Stimulated activated CD8-positive, alpha-beta memory T cell treated with anti-CD3 and anti-CD28 coated beads, Interleukin-12 subunit alpha, Interleukin-12 subunit beta, amount 100 ng/mL, for 4 hours (primary cell): Measurements from ENCODE around the gene GALNT9.

Experiments used
- DNase-seq: peaks from one replicate; pipeline ENCODE4 v3.0.0-alpha.2; 2020; ENCODE audit warnings: low read depth

The GALNT9 gene

GRCh38 chr12:132180648-132181546 lies 148.5 kb downstream of the GALNT9 start:
- DNase-seq = no peak

DNA sequence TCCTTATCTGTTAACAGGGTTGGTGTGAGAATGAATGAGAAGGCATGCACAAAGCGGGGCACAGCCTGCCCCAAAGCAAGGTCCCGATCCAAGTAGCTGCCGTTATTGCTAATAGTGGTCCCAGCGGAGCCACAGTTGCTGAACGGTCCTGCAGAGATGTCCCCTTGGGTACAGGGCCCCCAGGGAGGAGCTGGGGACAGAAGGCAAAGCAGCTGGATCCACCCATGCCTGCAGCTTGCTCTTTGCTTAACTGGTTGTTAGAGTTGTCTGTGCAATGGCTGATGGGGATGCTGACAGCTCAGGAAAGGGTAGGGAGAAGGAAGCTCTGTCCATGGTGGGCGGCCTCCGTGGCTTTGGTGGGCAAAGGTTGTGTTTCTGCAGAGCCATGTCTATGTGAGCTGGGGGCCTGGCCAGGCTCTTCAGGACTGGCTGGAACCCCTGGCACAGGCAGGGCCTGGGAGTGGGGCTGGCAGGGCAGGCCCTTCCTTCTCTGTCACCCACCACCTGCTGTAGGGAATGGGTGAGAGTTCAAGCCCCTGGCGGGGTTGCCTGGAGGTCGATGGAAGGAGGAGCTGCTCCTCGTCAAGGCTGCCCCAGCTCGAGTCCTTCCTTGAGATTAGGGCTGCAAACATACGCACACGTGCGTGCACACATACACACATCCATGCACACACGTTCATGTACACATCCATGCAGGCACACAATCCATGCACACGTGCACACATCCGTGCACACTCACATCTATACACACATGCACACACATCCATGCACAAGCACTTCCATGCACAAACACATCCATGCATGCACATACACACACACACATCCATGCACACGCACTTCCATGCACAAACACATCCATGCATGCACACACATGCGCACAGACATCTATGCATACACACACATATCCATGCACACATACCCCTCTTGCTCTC lies 149.7 kb downstream of the GALNT9 start:
- no peak for DNase-seq

DNA sequence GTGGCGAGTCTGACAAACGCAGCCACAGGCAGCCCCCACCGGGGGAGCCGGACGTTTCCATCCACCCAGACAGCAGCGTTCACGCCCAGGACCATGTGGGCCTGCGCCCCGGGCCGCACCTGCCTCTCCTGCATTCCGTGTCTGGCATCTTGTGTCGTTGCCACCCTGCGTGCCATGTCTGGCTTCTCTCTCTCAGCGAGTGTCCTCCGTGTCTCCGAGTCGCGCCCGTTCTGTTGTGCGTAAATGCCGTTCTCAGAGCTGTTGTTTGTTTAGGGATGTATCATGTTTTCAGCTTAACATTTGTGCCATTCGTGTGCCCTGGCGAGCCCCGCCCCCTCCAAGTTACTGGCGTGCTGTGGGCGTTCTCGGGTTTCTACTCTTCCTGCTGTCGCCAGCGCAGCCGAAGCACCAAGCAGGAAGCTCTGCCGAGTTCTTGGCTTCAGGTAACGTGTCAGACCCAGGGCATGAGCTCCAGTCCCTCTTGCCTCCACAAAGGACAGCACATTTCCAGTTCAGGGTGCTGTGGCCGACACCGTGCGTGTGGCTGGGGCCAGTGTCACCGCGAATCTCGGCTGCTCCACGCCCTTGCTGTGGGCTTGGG lies 150.5 kb downstream of the GALNT9 start:
- no peak for DNase-seq

- no peak for DNase-seq
These were observed 151.1 kb downstream of the GALNT9 start for GRCh38 chr12:132178316-132178715.

- no peak for DNase-seq
These were observed 152.4 kb downstream of the GALNT9 start for GRCh38 chr12:132176920-132177551.

- DNase-seq = no peak
These were observed 152.9 kb downstream of the GALNT9 start for GRCh38 chr12:132176385-132176919.

- DNase-seq = no peak
These were observed 153.6 kb downstream of the GALNT9 start for GRCh38 chr12:132175496-132176384.

GRCh38 chr12:132174839-132175490 lies 154.4 kb downstream of the GALNT9 start:
- no peak for DNase-seq

DNA sequence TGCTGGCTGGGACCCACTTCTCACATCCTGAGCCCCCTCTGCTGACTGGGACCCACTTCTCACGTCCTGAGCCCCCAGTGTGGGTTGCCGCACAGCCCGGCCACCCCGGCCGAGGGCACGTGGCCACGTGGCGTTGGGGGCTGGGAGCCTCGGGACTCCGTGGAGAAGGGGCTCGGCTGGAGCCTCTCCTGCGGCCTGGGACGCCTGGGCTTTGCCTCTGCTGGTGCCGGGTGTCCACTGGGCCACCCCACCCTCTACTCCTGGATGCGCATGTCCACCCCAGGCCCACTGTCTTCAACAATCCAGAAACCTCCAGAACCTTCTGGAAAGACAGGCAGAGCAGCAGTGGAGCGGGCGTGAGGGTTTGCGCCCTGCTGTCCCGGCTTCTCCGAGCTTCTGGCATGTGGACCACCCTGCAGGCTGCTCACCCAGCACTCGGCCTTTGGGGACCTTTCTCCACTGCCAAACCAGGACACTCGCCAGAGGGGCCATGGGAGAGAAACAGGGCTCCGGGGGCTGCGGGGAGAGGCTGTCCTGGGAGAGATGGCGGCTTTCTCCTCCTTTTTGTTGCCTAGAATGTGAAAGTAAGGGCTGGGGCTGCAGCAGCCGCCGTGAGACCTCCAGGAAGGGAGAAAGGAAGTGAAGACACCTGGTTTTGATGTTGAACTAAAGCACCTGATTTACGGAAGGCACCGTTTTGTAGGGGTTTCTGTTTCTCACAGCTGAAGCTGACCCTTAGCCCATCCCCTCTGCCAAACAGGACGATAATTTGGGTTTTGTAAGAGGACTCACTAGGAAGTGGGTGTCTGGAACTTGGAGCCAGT lies 155.2 kb downstream of the GALNT9 start:
- no peak for DNase-seq

GRCh38 chr12:132173135-132174014 lies 156.0 kb downstream of the GALNT9 start:
- no peak for DNase-seq

GRCh38 chr12:132172619-132173018 lies 156.8 kb downstream of the GALNT9 start:
- DNase-seq = no peak

DNA sequence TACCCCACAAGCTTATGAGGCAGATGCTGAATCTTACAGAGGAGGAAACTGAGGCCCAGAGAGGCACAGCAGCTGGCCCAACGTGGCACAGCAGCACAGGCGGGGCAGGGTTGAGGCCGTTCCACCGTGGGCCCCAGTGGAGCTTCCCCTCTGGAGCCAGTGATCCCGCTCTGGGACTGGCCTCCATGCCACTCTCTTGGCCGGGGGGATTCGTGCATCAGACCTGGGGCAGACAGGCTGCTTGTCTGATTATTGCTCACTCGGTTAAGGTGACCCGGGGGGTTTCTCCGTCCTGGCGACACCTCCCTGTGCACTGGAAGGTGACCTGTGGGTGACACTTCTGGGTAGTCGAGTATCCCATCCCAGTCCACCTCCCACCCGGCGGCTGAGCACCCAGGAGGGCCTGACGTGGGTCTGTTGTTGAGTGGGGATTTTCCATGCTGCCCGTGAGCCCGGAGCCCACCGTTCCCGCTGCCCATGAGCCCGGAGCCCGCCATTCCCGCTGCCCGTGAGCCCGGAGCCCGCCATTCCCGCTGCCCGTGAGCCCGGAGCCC lies 157.3 kb downstream of the GALNT9 start:
- no peak for DNase-seq

DNA sequence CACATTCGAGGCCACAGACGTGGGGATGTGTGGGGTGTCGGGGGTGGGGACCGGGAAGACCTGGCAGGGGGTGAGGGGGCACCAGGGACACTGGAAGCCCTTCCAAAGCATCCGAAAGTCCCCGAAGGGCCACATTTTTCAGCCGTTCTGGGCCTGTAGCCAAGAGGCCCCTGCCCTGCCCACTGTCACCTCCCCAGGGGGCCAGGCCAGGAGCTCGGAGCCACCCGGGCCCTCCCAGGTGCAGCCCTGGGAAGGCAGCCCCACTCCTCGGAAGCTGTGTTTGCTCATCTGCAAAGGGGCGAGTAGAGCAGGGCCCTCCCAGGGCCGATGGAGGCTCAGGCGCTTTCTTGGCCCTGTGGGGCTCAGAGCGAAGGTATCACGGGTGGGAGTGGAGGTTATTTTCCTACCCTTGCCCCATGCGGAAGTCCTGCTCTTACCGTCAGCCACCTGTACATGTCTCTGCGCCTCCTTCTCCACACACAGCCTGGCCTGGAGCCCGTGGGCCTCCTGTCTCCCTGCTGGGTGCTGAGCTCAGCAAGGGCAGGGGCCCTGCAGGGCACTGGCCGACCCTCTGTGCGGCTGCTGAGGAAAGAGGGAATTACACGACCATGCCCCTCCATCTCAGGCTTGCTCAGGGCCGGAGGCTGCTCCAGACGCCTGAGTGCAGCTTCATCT lies 158.0 kb downstream of the GALNT9 start:
- no peak for DNase-seq

- DNase-seq = no peak
These were observed 158.6 kb downstream of the GALNT9 start for GRCh38 chr12:132170637-132171292.

DNA sequence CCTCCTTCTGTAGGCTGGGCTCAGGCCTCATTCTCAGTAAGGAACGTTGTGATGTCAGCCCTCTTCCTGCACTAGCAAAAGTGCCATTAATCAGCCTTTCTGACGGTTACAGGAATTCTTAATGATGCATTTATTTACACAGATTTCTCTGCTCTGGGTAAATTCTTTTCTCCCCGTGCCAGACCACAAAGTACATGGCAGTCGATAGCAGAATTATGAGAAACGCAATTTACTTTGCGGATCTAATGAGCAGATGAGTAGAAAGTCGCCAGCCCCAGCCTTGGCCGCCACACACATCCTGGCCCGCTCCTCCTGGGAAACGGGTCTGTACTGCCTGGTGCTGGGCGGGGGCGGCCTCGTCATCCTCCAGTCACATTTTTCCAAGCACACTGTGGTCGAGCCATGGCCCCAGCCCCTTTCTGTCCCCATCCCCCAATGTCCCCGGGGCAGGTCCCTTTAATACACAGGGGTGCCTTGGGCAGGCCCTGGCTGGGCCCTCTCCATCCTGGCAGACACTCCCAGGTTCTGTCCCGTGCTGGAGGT lies 159.2 kb downstream of the GALNT9 start:
- no peak for DNase-seq

DNA sequence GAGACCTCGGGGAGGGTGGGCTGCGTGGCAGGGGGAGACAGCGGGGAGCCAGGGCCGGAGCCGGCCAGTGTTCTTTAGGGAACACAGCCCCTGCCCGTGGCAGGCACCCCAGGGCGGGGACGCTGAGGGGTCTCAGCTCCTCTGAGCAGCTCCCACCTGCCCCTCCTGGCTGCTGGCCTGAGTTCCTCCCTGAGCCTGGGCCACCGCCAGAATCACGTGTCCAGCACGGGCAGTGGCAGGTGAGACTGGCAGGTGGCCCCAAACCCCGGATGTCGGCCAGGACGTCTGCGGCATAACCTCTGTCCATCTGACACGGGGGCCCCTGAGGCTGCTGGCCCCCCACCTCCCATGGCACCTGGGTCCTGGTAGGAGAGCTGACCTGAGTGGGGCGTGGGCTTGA lies 160.0 kb downstream of the GALNT9 start:
- DNase-seq = no peak
